ENCODE measurements around the gene GLT8D2. TPM values are rescaled to one million over a fixed set of nuclear protein-coding genes. Genes with fewer than 3 reads are reported as not detected.

GLT8D2 gene
- total RNA-seq, 1 experiment from 2014 or later, result 1.6 TPM

- ATAC-seq (no peak), DNase-seq (no peak)
- no peaks in the 10 kb centered on the region for H3K9me2 ChIP-seq (replicated peaks; ENCODE audit: low read length)
- TF ChIP-seq EZH2 (IDR thresholded peaks at IDR 0.05; ENCODE audit: low read length, unreplicated experiment) (no peak), CTCF (conservative IDR thresholded peaks at IDR 0.05; ENCODE audit: low read depth, low read length) (no peak), EZH2phosphoT487 (IDR thresholded peaks at IDR 0.05; ENCODE audit: borderline replicate concordance, low read length) (no peak)
- H3K4me1 ChIP-seq (ENCODE audit: insufficient read depth, low read length), result peaks cover 7% of the 10 kb centered on the region; the same call in 1 of the 2 replicates
- no peaks in the 10 kb centered on the region for H4K20me1 ChIP-seq (ENCODE audit: low read length)
- no TSS peak for BruUV-seq (replicated peaks)
- no peak overlapping the region for H3K27ac ChIP-seq (ENCODE audit: low read length)
- no peaks in the 10 kb centered on the region for H3F3A ChIP-seq (ENCODE audit: low read length, unreplicated experiment)
- H2AFZ ChIP-seq (ENCODE audit: low read length), result no peak overlapping the region
- H3K27me3 ChIP-seq (ENCODE audit: low read length), result no peaks in the 10 kb centered on the region
- ChIA-PET POLR2A (ENCODE audit: unreplicated experiment) (no interaction called here), CTCF (no interaction called here)
- no peak overlapping the region for H3K9ac ChIP-seq (ENCODE audit: low read length)
- no peak overlapping the region for H3K4me2 ChIP-seq (ENCODE audit: low read length)
- intact Hi-C loops (cut with micrococcal nuclease), result no loop called here
- H3K36me3 ChIP-seq (ENCODE audit: low read depth, low read length), result no peaks in the 10 kb centered on the region
- no peak overlapping the region for H3K4me3 ChIP-seq (ENCODE audit: low read length)
- 0 out of 2 replicates have a peak, but pooled peaks cover 3% of the 10 kb centered on the region for H3K9me3 ChIP-seq (ENCODE audit: low read length)
- H3K79me2 ChIP-seq (ENCODE audit: low read length), result no peaks in the 10 kb centered on the region
Observed at GRCh38 chr12:104026841-104027599, 23.0 kb downstream of the GLT8D2 start.

GRCh38 chr12:104025771-104026170, 24.2 kb downstream of the GLT8D2 start:
- TF ChIP-seq CTCF (conservative IDR thresholded peaks at IDR 0.05; ENCODE audit: low read depth, low read length) (no peak), EZH2 (IDR thresholded peaks at IDR 0.05; ENCODE audit: low read length, unreplicated experiment) (no peak), EZH2phosphoT487 (IDR thresholded peaks at IDR 0.05; ENCODE audit: borderline replicate concordance, low read length) (no peak)

GRCh38 chr12:104024348-104024747, 25.6 kb downstream of the GLT8D2 start:
- H3K4me2 ChIP-seq (ENCODE audit: low read length), result no peak overlapping the region
- H3F3A ChIP-seq (ENCODE audit: low read length, unreplicated experiment), result no peaks in the 10 kb centered on the region
- intact Hi-C loops (cut with micrococcal nuclease), result no loop called here
- H3K36me3 ChIP-seq (ENCODE audit: low read depth, low read length), result no peaks in the 10 kb centered on the region
- no peak for ATAC-seq
- H3K4me1 ChIP-seq (ENCODE audit: insufficient read depth, low read length), result peaks cover 7% of the 10 kb centered on the region; the same call in 1 of the 2 replicates
- no peak overlapping the region for H3K9ac ChIP-seq (ENCODE audit: low read length)
- no peaks in the 10 kb centered on the region for H3K79me2 ChIP-seq (ENCODE audit: low read length)
- H3K9me2 ChIP-seq (replicated peaks; ENCODE audit: low read length), result no peaks in the 10 kb centered on the region
- no peak for DNase-seq
- TF ChIP-seq CTCF (conservative IDR thresholded peaks at IDR 0.05; ENCODE audit: low read depth, low read length) (no peak), EZH2phosphoT487 (IDR thresholded peaks at IDR 0.05; ENCODE audit: borderline replicate concordance, low read length) (no peak), EZH2 (IDR thresholded peaks at IDR 0.05; ENCODE audit: low read length, unreplicated experiment) (no peak)
- H3K27me3 ChIP-seq (ENCODE audit: low read length), result no peaks in the 10 kb centered on the region
- CTCF ChIA-PET, result no interaction called here
- H4K20me1 ChIP-seq (ENCODE audit: low read length), result no peaks in the 10 kb centered on the region
- POLR2A ChIA-PET (ENCODE audit: unreplicated experiment), result no interaction called here
- BruUV-seq (replicated peaks), result no TSS peak
- no peak overlapping the region for H3K4me3 ChIP-seq (ENCODE audit: low read length)
- H2AFZ ChIP-seq (ENCODE audit: low read length), result no peak overlapping the region
- no peak overlapping the region for H3K27ac ChIP-seq (ENCODE audit: low read length)
- H3K9me3 ChIP-seq (ENCODE audit: low read length), result 0 out of 2 replicates have a peak, but pooled peaks cover 3% of the 10 kb centered on the region

More at GRCh38 chr12:104025771-104026170, 24.2 kb downstream of the GLT8D2 start:
- DNase-seq, result peak; percentile 70
- no peaks in the 10 kb centered on the region for H3K27me3 ChIP-seq (ENCODE audit: low read length)
- no peak overlapping the region for H3K4me3 ChIP-seq (ENCODE audit: low read length)
- H3K9me3 ChIP-seq (ENCODE audit: low read length), result 0 out of 2 replicates have a peak, but pooled peaks cover 3% of the 10 kb centered on the region
- H3K36me3 ChIP-seq (ENCODE audit: low read depth, low read length), result no peaks in the 10 kb centered on the region
- H3F3A ChIP-seq (ENCODE audit: low read length, unreplicated experiment), result no peaks in the 10 kb centered on the region
- H2AFZ ChIP-seq (ENCODE audit: low read length), result no peak overlapping the region
- no peak overlapping the region for H3K27ac ChIP-seq (ENCODE audit: low read length)
- no TSS peak for BruUV-seq (replicated peaks)
- no peaks in the 10 kb centered on the region for H3K79me2 ChIP-seq (ENCODE audit: low read length)
- POLR2A ChIA-PET (ENCODE audit: unreplicated experiment), result no interaction called here
- H3K4me1 ChIP-seq (ENCODE audit: insufficient read depth, low read length), result peaks cover 7% of the 10 kb centered on the region; the same call in 1 of the 2 replicates
- no peak overlapping the region for H3K9ac ChIP-seq (ENCODE audit: low read length)
- H4K20me1 ChIP-seq (ENCODE audit: low read length), result no peaks in the 10 kb centered on the region
- CTCF ChIA-PET, result no interaction called here
- intact Hi-C loops (cut with micrococcal nuclease), result no loop called here
- no peak overlapping the region for H3K4me2 ChIP-seq (ENCODE audit: low read length)
- ATAC-seq, result peak; percentile 63
- no peaks in the 10 kb centered on the region for H3K9me2 ChIP-seq (replicated peaks; ENCODE audit: low read length)

Data from PC-3 (cell line).